Measurements from ENCODE around the gene LINGO3.

DNA sequence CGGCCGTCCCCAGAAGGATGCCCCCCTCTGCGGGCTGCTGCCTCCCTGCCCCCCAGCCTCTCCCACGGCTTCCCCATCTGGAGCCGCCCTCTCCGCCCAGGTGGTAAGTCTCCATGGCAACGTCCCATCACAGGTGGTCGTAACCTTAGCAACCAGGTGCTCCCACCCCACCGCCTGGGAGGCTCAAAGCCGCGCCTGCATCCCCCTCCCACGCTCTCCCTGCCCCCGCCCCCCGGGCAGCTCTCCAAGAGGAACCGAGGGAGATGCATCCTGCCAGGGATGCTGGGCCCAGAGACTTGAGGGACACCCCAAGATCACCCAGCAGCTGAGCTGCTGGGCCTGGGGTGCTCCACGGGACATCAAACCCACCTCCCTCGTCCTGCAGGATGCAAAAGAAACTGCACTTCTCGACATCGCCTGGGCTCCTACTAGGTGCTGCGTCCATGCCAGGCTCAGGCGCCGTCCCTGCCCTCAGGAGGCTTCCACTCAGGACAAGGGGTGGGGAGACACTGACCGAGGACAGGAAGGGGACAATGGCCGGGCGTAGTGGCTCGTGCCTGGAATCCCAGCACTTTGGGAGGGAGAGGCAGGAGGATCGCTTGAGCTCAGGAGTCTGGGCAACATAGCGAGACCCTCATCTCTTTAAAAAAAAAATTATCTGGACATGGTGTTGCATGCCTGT, 5.0 kb upstream of the LINGO3 start:
- no peak for TF ChIP-seq POLR2A (IDR thresholded peaks at IDR 0.05; ENCODE audit: low read depth, low read length)
- TF ChIP-seq TAF1 (IDR thresholded peaks at IDR 0.05; ENCODE audit: low read depth, low read length), result no peak

All from GM12891 (cell line).